CD14-positive monocyte (primary cell): Measurements from ENCODE around the gene ARHGEF16. TPM values are rescaled to one million over a fixed set of nuclear protein-coding genes. Genes with fewer than 3 reads are reported as not detected.

Experiments used
- DNase-seq, 3 donors: peaks; one replicate each; pipeline ENCODE4 v3.0.0-alpha.2; 2011 to 2022
- H2AFZ ChIP-seq: 2 replicates; pipeline ENCODE4 v1.6.0; 2012; ENCODE audit warnings: mild to moderate bottlenecking, low read depth, low read length, inconsistent platforms; ENCODE audit not compliant: insufficient read depth, poor library complexity, severe bottlenecking
- H3K27ac ChIP-seq, 2 donors: 1 replicate in 1 of 2; 2 replicates in 1 of 2; pipeline ENCODE4 v1.5.1; 2012 to 2013; ENCODE audit warnings: low read length in 2 of 2, control low read depth in 1 of 2, inconsistent platforms in 1 of 2, low read depth in 1 of 2, mild to moderate bottlenecking in 1 of 2
- H3K27me3 ChIP-seq, 2 donors: one replicate each; pipeline versions ENCODE4 v1.6.0 to v1.6.1; 2011 to 2013; ENCODE audit warnings: low read length in 2 of 2; ENCODE audit not compliant: control insufficient read depth in 2 of 2, insufficient read depth in 2 of 2
- H3K36me3 ChIP-seq, 2 donors: replicated peaks in 1 of 2; 1 replicate in 1 of 2; 2 replicates in 1 of 2; pipeline versions ENCODE4 v1.5.1 to v1.6.1; 2012 to 2013; ENCODE audit warnings: low read length in 2 of 2, control low read depth in 1 of 2, inconsistent platforms in 1 of 2, mild to moderate bottlenecking in 1 of 2; ENCODE audit not compliant: insufficient read depth in 2 of 2, control insufficient read depth in 1 of 2
- H3K4me1 ChIP-seq, 2 donors: 1 replicate in 1 of 2; 2 replicates in 1 of 2; pipeline versions ENCODE4 v1.5.1 to v1.6.1; 2012 to 2013; ENCODE audit warnings: low read length in 2 of 2, control low read depth in 1 of 2, inconsistent platforms in 1 of 2, mild to moderate bottlenecking in 1 of 2, moderate library complexity in 1 of 2; ENCODE audit not compliant: insufficient read depth in 2 of 2, control insufficient read depth in 1 of 2
- H3K4me2 ChIP-seq: replicated peaks from 2 replicates; pipeline ENCODE3; 2012; ENCODE audit warnings: low read length, moderate library complexity, mild to moderate bottlenecking; ENCODE audit not compliant: poor library complexity, severe bottlenecking; ENCODE audit errors: extremely low read depth
- H3K4me3 ChIP-seq, 3 experiments: fragments of 200-600 bp in 1 of 3; sonication (generic) in 1 of 3; replicated peaks in 1 of 3; 1 replicate in 2 of 3; 2 replicates in 1 of 3; pipeline ENCODE4 v1.5.1; 2011 to 2013; ENCODE audit warnings: low read length in 3 of 3, mild to moderate bottlenecking in 3 of 3, control low read depth in 2 of 3, low read depth in 2 of 3, inconsistent platforms in 1 of 3, moderate library complexity in 1 of 3
- H3K79me2 ChIP-seq: 2 replicates; pipeline ENCODE4 v1.6.0; 2012; ENCODE audit warnings: mild to moderate bottlenecking, control low read depth, inconsistent platforms, low read length, moderate library complexity; ENCODE audit not compliant: insufficient read depth
- H3K9ac ChIP-seq: 2 replicates; pipeline ENCODE4 v1.6.0; 2017; ENCODE audit warnings: low read length, mild to moderate bottlenecking; ENCODE audit not compliant: insufficient read depth, poor library complexity, severe bottlenecking
- H3K9me3 ChIP-seq, 2 donors: replicated peaks in 1 of 2; 1 replicate in 1 of 2; 2 replicates in 1 of 2; pipeline versions ENCODE4 v1.5.1 to v1.6.1; 2012 to 2013; ENCODE audit warnings: low read length in 2 of 2, control low read depth in 1 of 2; ENCODE audit not compliant: control insufficient read depth in 1 of 2, insufficient read depth in 1 of 2
- H4K20me1 ChIP-seq: 2 replicates; pipeline ENCODE4 v1.6.0; 2012; ENCODE audit warnings: mild to moderate bottlenecking, low read length, control low read depth, moderate library complexity; ENCODE audit not compliant: insufficient read depth
- H3K27ac Mint-ChIP-seq, 7 donors: one replicate each; pipeline ENCODE4 v1.8.0; 2020; ENCODE audit warnings: mild to moderate bottlenecking in 7 of 7, mixed read lengths in 7 of 7, moderate library complexity in 6 of 7, inconsistent platforms in 2 of 7
- H3K27me3 Mint-ChIP-seq, 3 donors: one replicate each; pipeline ENCODE4 v1.8.0; 2021 to 2022; ENCODE audit warnings: low read depth in 3 of 3, mild to moderate bottlenecking in 3 of 3, mixed read lengths in 3 of 3, moderate library complexity in 3 of 3, inconsistent platforms in 1 of 3
- H3K36me3 Mint-ChIP-seq, 2 donors: one replicate each; pipeline ENCODE4 v1.8.0; 2020; ENCODE audit warnings: mixed read lengths in 2 of 2, inconsistent platforms in 1 of 2, mild to moderate bottlenecking in 1 of 2
- H3K4me1 Mint-ChIP-seq: one replicate; pipeline ENCODE4 v1.8.0; 2020; ENCODE audit warnings: mild to moderate bottlenecking, mixed read lengths
- H3K4me3 Mint-ChIP-seq, 2 donors: one replicate each; pipeline ENCODE4 v1.8.0; 2020; ENCODE audit warnings: mild to moderate bottlenecking in 2 of 2, mixed read lengths in 2 of 2, moderate library complexity in 1 of 2
- H3K9me3 Mint-ChIP-seq, 7 donors: one replicate each; pipeline ENCODE4 v1.8.0; 2020 to 2022; ENCODE audit warnings: mixed read lengths in 7 of 7, mild to moderate bottlenecking in 6 of 7, moderate library complexity in 6 of 7, inconsistent platforms in 2 of 7
- WGBS: methylation state at CpG from one replicate; pipeline ENCODE4 v1.1.5; 2013; ENCODE audit warnings: missing lambda C conversion rate; ENCODE audit not compliant: insufficient coverage; 5-methylcytosine and 5-hydroxymethylcytosine counted together
- intact Hi-C, 2 donors: fragments of 100-400 bp; cut with micrococcal nuclease; formaldehyde crosslinking; loops; one replicate each; pipeline versions ENCODE4 v1.15.0 to v1.15.1; 2023
- polyA plus RNA-seq, 3 donors: library from polyadenylated mRNA; depleted of rRNA in 1 of 3; unstranded in 2 of 3; stranded (reverse) in 1 of 3; fragments of 300-500 nt in 2 of 3; fragments of >200 nt in 1 of 3; fragmentation: Illumina TruSeq in 2 of 3; gene quantifications; 1 replicate in 2 of 3; 2 replicates in 1 of 3; pipeline ENCODE4 v1.2.3, GENCODE V29; 2012 to 2021
- TF ChIP-seq, protein P1 (sequence below): fragments of 200-600 bp; IDR thresholded peaks from one replicate; pipeline ENCODE4 v1.8.0; 2022; ENCODE audit warnings: antibody characterized with exemption, mild to moderate bottlenecking

The ARHGEF16 gene
- polyA plus RNA-seq, 3 donors = not detected

DNA sequence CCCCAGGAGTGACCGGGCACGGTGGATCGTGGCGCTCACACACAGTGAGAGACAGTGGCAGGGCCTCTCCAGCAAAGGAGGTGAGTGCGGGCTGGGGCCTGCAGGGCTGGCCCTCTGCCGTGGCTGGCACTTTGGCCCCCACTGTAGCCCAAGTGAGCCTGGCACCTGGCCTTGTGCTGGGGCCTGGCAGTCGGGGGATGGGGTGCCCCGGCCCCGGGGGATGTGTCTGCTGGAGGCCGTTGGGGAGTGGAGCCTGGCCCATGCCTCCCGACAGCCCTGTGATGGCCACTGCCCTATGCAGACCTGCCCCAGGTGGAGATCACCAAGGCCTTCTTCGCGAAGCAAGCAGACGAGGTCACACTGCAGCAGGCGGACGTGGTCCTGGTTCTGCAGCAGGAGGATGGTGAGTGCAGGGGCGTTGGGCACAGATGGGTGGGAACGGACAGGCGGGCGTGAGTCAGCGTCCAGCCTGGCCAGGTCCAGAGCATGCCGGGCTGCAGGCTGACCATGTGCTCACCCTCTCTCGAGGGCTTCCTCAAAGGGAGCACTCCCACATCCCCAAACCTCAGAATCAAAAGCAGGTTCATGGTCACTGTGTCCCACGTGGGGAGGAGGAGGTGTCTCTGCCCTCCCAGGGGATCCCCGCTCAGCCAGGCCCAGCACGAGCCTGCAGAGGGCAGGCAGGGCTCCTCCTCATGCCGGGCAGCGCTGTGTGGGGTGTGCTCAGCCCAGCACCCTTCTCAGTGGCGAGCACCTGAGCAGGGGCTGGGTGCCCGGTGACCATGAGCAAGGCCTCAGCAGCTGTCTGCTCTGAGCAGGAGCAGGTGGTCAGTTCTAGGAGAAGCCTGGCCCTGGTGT, 25.3 kb downstream of the ARHGEF16 start:
- no peak overlapping the region for H3K4me3 Mint-ChIP-seq
- Histone ChIP-seq H3K36me3 (no peaks in the 10 kb centered on the region), H4K20me1 (no peaks in the 10 kb centered on the region), H3K4me2 (no peak overlapping the region), H3K79me2 (no peaks in the 10 kb centered on the region), H2AFZ (no peak overlapping the region), H3K4me1 (no peaks in the 10 kb centered on the region), H3K4me3 (no peak overlapping the region), H3K9ac (no peak overlapping the region), H3K27ac (no peak overlapping the region), H3K9me3 (no peaks in the 10 kb centered on the region), H3K27me3 (no peaks in the 10 kb centered on the region)
- peaks cover 2 to 6% (median 3%) of the 10 kb centered on the region in 3 donors for H3K27me3 Mint-ChIP-seq
- H3K36me3 Mint-ChIP-seq = no peaks in the 10 kb centered on the region
- WGBS = 79% methylated on average over 23 of the region's 30 CpGs
- no peak for DNase-seq
- TF ChIP-seq, protein P1, sequence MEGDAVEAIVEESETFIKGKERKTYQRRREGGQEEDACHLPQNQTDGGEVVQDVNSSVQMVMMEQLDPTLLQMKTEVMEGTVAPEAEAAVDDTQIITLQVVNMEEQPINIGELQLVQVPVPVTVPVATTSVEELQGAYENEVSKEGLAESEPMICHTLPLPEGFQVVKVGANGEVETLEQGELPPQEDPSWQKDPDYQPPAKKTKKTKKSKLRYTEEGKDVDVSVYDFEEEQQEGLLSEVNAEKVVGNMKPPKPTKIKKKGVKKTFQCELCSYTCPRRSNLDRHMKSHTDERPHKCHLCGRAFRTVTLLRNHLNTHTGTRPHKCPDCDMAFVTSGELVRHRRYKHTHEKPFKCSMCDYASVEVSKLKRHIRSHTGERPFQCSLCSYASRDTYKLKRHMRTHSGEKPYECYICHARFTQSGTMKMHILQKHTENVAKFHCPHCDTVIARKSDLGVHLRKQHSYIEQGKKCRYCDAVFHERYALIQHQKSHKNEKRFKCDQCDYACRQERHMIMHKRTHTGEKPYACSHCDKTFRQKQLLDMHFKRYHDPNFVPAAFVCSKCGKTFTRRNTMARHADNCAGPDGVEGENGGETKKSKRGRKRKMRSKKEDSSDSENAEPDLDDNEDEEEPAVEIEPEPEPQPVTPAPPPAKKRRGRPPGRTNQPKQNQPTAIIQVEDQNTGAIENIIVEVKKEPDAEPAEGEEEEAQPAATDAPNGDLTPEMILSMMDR = no peak
- peaks cover 0 to 6% (median 0%) of the 10 kb centered on the region in 7 donors for H3K9me3 Mint-ChIP-seq
- H3K27ac Mint-ChIP-seq = no peak overlapping the region
- intact Hi-C loops = no loop called here
- H3K4me1 Mint-ChIP-seq = no peaks in the 10 kb centered on the region

DNA sequence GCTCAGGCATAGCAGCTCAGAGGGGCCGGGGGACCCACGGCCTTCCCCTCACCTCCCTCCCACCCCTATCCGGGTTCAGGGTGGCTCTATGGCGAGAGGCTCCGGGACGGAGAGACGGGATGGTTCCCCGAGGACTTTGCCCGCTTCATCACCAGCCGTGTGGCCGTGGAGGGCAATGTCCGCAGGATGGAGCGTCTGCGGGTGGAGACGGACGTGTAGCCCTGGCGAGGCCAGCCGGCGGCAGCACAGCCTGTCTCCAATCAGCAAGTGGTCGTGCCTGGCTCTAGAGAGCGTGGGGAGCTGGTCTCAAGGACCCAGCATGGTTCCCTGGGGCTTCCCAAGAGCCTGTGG, 25.9 kb downstream of the ARHGEF16 start:
- no peaks in the 10 kb centered on the region for H3K36me3 Mint-ChIP-seq
- no peaks in the 10 kb centered on the region for H3K4me1 Mint-ChIP-seq
- H3K27me3 Mint-ChIP-seq = peaks cover 2 to 9% (median 3%) of the 10 kb centered on the region in 3 donors
- intact Hi-C loops = no loop called here
- DNase-seq = no peak
- H3K4me3 ChIP-seq = no peak overlapping the region
- peaks cover 0 to 7% (median 0%) of the 10 kb centered on the region in 7 donors for H3K9me3 Mint-ChIP-seq
- no peak overlapping the region for H3K4me3 Mint-ChIP-seq
- no peaks in the 10 kb centered on the region for H3K9me3 ChIP-seq
- H2AFZ ChIP-seq = no peak overlapping the region
- H3K79me2 ChIP-seq = no peaks in the 10 kb centered on the region
- H3K4me1 ChIP-seq = no peaks in the 10 kb centered on the region
- H3K36me3 ChIP-seq = no peaks in the 10 kb centered on the region
- H3K27ac Mint-ChIP-seq = no peak overlapping the region
- no peak overlapping the region for H3K4me2 ChIP-seq
- no peaks in the 10 kb centered on the region for H3K27me3 ChIP-seq
- no peak overlapping the region for H3K9ac ChIP-seq
- H4K20me1 ChIP-seq = no peaks in the 10 kb centered on the region
- TF ChIP-seq, protein P1 = no peak
- H3K27ac ChIP-seq = no peak overlapping the region
- 80% methylated on average over 18 of the region's 21 CpGs for WGBS
